GM18909 (cell line): ENCODE data around the gene IL1RL2.

Experiments used
- ATAC-seq: cut with Tn5 transposase; IDR thresholded peaks from one replicate; pipeline ENCODE4 v1.9.1; 2021; ENCODE audit warnings: mild to moderate bottlenecking; ENCODE audit not compliant: unreplicated experiment, poor library complexity

IL1RL2 gene

GRCh38 chr2:102190430-102191107, 3.7 kb downstream of the IL1RL2 start:
- ATAC-seq = no peak

DNA sequence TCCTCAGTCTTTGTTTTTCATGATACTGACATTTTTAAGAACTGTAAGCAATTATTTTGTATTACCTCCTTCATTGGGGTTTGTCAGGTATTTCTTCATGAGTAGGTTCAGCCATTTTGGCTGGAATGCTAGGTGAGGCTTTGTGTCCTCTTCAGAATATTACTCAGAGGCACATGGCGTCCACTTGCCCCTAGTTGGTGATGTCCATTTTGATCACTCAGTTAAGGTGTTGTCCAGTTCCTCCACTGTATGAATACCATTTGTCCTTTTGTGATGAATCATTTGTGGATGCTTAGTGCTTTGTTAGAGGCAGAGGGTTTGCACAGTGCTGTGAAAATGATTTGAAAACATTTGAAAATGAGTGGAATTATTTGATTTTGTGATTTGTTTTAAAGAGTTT, 4.7 kb downstream of the IL1RL2 start:
- no peak for ATAC-seq

DNA sequence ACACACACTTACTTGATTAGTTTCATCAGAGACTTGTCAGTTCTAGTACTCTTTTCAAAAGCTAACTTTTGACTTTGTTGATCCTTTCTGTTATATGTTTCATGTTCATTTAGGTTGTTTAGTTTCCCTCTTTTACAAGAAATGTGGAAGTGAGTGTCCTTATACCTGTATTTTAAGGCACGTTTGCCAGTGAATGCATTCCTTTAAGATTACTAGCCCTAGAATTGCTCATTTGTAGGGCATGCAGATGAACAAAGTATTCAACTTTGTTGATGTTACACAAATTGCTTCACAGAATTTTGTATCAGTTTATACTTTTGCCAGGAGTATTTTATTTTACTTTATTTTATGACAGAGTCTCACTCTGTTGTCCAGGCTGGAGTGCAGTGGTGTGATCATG, 6.3 kb downstream of the IL1RL2 start:
- ATAC-seq = no peak

DNA sequence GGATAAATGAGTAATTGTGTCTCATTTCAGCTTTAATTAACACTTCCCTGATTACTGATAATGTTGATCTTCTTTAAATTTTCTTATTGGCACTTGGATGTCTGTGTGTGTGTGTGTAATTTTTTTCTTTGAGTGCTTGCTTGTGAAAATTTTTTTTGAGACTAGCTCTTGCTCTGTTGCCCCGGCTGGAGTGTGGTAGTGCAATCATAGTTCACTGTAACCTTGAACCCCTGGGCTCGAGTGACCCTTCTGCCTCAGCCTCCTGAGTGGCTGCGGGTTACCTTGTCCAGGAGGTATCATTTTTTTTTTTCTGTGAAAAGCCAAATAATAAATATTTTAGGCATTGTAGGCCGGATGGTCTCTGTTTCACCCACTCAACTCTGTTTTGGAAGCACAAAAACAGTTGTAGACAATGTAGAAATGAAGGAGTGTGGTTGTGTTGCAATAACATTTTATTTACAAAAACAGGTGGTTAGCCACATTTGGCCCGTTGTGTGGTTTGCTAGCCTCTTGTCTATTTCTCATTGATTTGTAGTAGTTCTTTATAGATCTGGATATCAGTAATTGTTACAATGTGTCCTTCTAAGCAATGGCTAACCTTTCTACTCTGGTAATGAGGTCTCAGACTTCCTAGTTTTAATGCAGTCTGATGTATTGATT, 7.9 kb downstream of the IL1RL2 start:
- no peak for ATAC-seq

DNA sequence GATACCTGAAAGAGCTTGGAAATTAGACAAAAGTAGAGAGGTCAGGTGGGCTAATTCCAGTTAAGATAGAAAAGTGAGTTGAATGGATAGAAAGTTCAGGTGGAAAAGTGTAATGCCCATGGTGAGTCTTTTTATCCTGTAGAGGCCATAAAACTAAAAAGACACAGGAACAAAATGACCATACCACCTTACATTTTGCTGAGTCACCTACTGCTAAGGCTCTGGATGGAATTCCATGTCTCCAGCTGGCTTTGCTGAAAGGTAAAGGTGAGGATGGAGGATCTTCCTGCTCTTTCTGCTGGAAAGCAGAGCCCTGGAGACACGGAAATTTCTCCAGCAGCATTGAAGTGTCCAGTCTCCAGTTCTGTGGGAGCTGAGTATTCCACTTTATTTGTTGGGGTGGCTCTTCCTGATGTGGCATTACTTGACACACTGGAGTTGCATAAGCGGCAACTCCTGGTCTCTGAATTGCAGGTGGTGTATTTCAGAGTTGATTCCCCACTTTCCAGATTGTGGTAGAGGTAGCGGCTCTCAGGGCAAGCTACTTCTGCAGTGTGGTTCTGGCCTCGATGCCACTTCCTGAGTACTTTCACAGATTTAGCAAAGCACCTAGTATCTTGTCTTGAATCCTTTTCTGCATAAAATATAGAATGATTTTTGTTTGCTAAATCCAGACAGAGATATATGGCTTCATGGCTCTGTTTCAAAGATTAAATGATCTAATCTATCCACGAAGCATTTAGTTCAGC, 10.7 kb downstream of the IL1RL2 start:
- ATAC-seq = no peak

DNA sequence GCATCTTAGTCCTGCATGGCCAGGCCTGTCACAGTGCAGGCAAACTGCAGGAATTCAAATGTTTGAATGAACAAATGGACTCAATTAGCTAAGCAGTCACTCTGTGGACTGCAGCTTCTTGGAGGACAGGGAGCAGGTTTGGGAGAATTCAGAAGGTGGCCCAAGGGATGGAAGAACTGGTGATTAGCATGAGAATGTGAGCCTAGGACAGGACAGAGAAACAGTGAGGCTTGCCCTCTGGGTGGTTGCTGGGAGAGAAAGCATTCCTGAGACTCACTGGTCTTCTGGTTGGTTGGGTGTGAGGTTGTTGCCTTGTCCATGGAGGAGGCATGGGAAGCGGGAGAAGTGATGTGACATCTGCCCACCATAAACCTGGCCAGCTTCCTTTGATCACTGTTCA, 13.7 kb downstream of the IL1RL2 start:
- ATAC-seq = no peak

- no peak for ATAC-seq
Observed at GRCh38 chr2:102204638-102205037, 17.8 kb downstream of the IL1RL2 start.

DNA sequence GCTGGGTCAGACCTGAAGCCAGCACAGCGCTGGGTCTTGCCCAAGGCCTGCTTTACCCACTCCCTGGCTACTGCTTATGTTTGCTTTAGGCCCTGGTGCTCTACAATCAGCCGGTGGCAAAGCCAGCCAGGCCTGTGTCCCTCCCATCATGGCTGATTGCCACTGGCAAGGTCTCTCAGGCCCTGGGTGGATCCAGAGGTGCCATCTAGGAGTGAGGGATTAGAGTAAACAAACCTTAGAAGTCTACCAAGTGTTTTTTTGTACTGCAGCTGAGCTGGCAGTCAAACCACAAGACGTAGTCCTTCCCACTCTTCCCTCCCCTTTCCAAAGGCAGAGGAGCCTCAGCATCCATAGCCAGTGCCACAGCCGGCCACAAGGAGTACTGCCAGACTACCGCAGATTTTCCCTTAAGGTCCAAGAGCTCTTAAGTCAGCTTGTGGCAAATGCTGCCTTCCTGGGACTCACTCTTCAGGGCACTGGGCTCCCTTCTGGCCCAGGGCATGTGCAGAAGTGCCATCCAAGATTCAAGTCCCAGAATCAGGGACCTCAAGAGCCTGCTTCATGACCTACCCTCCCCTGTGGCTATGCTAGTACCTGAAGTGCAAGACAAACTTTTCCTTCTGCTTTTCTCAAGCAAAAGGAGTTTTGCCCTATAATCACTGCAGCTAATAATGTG, 20.0 kb downstream of the IL1RL2 start:
- no peak for ATAC-seq

- no peak for ATAC-seq
Observed at GRCh38 chr2:102208774-102209173, 22.0 kb downstream of the IL1RL2 start.

DNA sequence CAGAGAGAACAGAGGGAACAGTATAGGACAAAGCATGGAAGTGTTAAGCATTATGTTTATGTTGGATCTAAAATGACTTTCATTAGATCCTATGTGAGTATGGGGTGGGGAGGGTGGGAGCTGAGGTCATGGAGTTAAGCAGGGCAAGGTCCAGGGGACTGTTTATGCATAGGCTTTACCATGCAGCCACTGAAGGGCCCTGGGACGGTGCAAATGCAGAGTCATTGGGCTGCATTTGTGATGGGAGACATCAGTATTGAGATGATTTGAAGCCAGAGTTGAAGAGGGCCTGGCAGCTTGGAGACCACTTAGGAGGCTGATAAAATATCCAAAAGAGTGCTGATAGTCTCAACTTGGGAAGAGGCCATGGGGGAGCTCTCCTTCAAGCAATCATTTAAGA, 22.7 kb downstream of the IL1RL2 start:
- no peak for ATAC-seq

DNA sequence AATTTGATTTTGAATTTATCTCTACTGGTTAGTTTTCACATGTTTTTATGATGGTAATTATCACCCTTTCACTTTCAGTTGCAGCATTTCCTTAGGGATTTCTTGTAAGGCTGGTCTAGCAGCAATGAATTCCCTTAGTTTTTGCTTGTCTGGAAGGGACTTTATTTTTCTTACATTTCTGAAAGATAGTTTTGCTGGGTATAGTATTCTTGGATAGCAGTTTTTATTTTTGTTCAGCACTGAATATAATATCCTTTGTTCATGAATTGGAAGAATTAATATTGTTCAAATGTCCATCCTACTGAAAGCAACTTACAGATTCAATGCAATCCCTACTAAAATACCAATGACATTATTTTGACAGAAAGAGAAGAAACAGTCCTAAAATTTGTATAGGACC, 30.2 kb downstream of the IL1RL2 start:
- ATAC-seq = no peak

DNA sequence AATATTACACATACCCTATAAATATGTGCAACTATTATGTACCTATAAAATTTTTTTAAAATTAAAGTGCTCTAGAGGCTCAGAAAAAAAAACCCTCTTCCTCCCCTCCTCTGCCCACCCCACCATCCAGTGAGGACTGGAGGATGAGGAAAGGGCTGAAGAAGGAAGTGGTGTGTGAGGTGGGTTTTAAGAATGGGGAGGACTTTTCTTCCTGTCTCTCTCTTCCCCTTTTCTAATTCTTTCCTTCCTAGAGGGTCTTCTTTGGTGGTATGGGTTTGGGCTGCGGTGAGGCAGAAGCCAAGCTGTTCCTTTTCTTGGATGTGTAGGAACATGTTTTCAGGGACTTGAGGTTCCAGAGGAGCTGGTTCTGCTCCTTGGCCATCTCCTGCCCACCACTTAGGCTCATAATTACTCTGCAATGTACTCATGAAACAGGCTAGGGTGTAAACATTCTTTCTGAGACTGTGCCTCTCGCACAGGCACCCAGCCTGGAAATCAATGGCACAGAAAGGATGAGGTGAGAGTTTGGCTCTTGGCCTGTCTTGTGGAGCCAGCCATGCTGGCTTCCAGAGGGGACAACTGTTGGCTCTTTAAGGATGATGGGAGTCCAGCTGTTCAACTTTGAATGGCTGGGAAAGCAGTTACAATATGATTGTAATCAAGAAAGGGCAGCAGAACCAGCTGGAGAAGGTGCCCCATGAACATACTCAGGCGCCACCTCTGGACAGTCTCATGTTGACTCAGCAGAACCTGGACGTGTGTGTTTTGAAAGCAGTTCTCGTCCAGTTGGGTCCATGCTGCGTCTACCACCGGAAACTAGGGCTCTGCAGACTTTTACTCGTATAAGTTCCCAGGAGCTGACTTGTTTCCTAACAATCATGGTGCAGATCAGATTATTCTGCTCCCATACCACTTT, 38.3 kb downstream of the IL1RL2 start:
- ATAC-seq = no peak

DNA sequence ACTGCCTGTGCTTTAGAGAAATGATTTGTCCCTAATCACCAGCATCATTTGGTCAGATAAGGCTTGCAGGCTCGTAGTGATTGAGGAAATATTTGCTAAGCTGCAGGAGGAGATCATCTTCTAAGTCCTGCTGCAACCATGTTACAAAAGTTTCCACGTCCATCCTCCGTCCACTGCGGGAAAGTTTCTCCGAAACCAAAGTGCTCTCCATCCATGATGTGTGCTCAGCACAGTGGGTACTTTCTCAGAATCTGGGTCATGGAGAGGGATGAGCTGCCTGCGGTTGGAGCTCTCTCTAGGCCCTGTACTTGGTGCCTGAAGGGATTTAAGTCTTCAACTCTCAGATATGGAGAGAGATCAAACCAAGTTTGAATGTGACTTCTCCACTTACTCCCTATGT, 39.3 kb downstream of the IL1RL2 start:
- ATAC-seq = no peak

DNA sequence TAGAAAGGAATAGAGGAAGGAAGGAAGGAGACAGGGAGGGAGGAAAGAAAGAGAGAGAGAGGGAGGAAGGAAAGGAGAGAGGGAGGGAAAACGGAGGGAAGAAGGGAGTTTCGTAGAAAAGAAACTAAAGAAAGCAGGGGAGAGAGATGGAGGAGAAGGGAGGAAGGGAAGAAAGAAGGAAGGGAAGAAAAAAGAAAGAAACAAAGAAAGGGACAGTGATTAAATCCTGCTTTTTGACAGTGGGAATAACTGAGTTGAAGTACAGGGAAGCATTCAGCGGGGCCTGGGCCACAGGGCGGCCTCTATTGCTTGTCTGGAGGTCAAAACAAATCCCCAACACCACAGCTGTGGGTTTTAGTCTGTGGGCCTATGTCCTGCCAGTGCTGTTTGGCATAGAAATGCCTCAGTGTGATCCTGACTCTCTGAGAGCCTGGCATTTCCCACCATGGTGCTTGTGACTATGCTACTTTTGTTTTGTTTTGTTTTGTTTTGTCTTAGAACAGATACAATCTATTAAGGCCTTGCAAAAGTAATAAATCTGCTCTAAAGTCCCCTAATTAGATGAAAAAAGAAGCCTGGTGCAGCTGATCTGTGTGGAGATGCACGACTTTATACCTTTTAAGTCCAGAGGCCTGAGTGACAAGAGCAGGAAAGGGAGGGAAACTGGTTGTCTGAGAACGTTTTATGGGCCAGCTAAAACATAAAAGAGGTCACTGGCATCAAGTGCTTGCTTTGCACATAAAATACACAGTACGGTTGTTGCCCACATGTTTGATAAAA, 40.0 kb downstream of the IL1RL2 start:
- ATAC-seq = no peak

DNA sequence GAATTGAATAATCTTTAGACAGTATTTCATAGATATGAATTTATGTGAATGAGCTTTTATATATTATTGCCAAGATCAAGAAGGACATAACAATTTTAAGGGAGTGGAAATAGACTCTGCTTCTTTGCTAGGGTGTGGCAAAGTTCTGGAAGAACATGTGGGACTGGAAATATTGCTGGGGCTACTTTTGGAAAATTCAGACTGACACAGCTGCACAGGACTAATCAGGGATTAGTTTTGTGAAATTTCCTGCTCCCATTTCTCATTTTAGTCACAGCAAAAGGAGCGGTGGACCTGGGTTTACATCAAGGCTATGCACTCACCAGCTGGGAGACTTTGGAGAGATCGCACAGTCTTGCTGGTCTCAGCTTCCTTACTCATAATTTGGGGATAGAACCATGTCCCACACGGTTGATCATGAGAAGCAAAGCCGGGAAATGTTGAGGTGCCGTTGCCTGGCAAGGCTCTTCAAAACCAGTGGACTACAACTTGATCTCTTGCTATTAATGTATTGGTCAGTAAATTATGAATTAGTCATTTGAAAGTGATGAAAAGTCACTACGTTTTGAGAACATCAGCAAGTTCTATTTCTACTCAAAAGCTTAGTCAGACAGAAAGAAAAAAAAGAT, 42.4 kb downstream of the IL1RL2 start:
- ATAC-seq = no peak

- no peak for ATAC-seq
Observed at GRCh38 chr2:102230410-102230909, 43.6 kb downstream of the IL1RL2 start.

- ATAC-seq = no peak
Observed at GRCh38 chr2:102233132-102233884, 46.5 kb downstream of the IL1RL2 start.

GRCh38 chr2:102235042-102235473, 48.2 kb downstream of the IL1RL2 start:
- ATAC-seq = no peak
